NCI-H2196 (cell line): ENCODE results near the gene TMIGD1.

Source experiments
- DNase-seq: peaks from one replicate; lab custom pipeline; 2025; ENCODE audit not compliant: unreplicated experiment; lab: John Stamatoyannopoulos, UW

The TMIGD1 gene

GRCh38 chr17:30336369-30337171 is 2.7 kb upstream of the TMIGD1 start:
- DNase-seq = no peak

- no peak for DNase-seq
Observed at GRCh38 chr17:30334421-30334820, 564 bp upstream of the TMIGD1 start.

GRCh38 chr17:30332057-30332542 is 1.8 kb downstream of the TMIGD1 start:
- DNase-seq = no peak

GRCh38 chr17:30326809-30327208 is 7.0 kb downstream of the TMIGD1 start:
- no peak for DNase-seq

GRCh38 chr17:30324723-30325122 is 9.1 kb downstream of the TMIGD1 start:
- DNase-seq = no peak

- DNase-seq = peak; percentile 4
Observed at GRCh38 chr17:30323895-30324319, 9.9 kb downstream of the TMIGD1 start.

- DNase-seq = no peak
Observed at GRCh38 chr17:30323262-30323894, 10.5 kb downstream of the TMIGD1 start.

GRCh38 chr17:30321314-30321713 is 12.5 kb downstream of the TMIGD1 start:
- DNase-seq = no peak

- no peak for DNase-seq
Observed at GRCh38 chr17:30318155-30318554, 15.7 kb downstream of the TMIGD1 start.

- no peak for DNase-seq
Observed at GRCh38 chr17:30316736-30317135, 17.1 kb downstream of the TMIGD1 start.

GRCh38 chr17:30315106-30315505 is 18.8 kb downstream of the TMIGD1 start:
- DNase-seq = no peak

- no peak for DNase-seq
Observed at GRCh38 chr17:30314474-30314873, 19.4 kb downstream of the TMIGD1 start.

GRCh38 chr17:30312226-30312625 is 21.6 kb downstream of the TMIGD1 start:
- DNase-seq = no peak

GRCh38 chr17:30310562-30310961 is 23.3 kb downstream of the TMIGD1 start:
- no peak for DNase-seq

GRCh38 chr17:30309591-30309990 is 24.3 kb downstream of the TMIGD1 start:
- no peak for DNase-seq

- DNase-seq = no peak
Observed at GRCh38 chr17:30308406-30308805, 25.5 kb downstream of the TMIGD1 start.

GRCh38 chr17:30304778-30305177 is 29.1 kb downstream of the TMIGD1 start:
- no peak for DNase-seq

GRCh38 chr17:30302241-30302640 is 31.6 kb downstream of the TMIGD1 start:
- DNase-seq = no peak

- no peak for DNase-seq
Observed at GRCh38 chr17:30300818-30301217, 33.0 kb downstream of the TMIGD1 start.

- DNase-seq = no peak
Observed at GRCh38 chr17:30299000-30299399, 34.9 kb downstream of the TMIGD1 start.

- no peak for DNase-seq
Observed at GRCh38 chr17:30297715-30298114, 36.1 kb downstream of the TMIGD1 start.

- no peak for DNase-seq
Observed at GRCh38 chr17:30296499-30297080, 37.3 kb downstream of the TMIGD1 start.
